ENCODE measurements around the gene CDK11B.

The CDK11B gene

DNA sequence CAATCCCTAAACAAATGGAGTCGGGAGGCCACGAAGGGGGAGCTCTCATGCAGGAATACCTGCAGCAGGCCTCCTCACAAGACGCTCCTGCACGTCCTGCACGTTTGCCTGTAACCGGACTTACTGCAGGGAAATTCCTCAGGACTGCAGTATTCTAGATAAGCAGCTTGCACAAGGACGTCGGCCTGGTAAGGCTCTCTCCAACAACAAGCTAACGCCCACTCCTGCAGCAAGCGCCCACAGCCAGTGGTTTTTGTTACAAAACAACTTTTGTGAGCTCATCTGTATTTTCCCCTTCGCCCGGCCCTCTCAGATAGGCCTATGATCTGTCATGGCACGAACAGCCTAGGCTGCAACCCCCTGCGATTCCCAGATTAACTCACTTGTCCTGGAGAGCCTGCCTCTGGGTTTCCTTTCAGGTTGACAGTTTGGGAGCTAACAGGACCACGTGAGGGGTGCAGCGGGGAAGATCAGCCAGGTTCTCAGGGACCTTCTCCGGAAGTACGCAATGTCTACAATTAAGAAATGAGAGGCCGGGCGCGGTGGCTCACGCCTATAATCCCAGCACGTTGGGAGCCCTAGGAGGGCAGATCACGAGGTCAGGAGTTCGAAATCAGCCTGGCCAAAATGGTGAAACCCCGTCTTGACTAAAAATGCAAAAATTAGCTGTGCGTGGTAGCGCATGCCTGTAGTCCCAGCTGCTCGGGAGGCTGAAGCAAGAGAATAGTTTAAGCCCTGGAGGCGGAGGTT lies 44.4 kb downstream of the CDK11B start:
- no peak for DNase-seq

DNA sequence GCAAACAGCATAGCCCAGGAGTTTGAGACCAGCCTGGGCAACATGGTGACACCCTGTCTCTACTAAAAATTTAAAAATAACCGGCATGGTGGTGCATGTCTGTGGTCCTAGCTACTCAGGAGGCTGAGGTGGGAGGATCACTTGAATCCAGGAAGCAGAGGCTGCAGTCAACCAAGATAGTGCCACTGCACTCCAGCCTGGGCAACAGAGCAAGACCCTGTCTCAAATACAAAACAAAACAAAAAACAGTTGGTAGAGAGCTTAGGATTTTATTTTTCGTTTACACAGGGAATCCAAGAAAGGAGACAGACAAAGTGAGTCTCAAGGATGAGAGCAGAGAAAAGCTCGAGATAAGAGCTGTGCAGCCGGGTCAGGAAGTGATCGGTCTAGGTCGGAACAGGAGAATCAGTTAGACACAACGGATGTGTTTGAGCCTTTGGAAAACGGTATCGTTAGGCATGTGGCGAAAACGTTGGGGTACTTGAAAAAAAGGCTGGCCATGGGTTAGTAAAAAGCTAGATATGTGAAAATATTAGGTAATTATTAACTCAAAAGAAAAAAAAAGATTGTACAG lies 45.2 kb downstream of the CDK11B start:
- no peak for DNase-seq

DNA sequence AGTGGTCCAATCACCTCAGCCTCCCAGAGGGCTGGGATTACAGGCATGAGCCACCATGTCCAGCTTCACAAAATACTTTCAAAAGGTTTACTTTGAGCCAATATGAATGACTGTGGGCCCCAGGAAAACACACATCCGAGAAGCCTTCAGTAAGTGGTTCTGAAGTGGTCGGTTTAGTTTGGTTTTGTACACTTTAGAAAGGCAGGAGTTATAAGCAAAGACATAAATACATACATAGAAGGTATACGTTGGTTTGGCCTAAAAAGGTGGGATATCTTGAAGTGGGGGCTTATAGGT lies 46.8 kb downstream of the CDK11B start:
- no peak for DNase-seq

DNA sequence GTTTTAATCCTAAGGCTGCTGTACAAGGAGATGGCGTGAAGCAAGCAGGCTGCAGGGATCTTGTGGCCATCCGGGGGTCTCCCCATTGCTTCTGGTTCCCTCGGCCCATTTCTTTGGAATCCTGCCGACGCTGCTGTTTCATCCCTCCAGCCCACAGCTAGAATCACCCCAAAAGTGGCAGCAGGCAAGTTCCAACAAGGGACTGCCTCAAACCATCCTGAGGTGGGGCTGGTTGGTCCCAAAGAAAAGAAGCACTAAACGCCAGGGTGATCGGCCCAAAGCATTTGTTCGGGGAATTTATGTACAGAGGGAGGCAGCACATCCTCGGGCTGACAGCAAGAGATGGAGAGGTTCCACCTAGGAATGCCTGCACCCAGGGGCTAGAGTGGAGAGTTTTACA lies 48.0 kb downstream of the CDK11B start:
- no peak for DNase-seq

DNA sequence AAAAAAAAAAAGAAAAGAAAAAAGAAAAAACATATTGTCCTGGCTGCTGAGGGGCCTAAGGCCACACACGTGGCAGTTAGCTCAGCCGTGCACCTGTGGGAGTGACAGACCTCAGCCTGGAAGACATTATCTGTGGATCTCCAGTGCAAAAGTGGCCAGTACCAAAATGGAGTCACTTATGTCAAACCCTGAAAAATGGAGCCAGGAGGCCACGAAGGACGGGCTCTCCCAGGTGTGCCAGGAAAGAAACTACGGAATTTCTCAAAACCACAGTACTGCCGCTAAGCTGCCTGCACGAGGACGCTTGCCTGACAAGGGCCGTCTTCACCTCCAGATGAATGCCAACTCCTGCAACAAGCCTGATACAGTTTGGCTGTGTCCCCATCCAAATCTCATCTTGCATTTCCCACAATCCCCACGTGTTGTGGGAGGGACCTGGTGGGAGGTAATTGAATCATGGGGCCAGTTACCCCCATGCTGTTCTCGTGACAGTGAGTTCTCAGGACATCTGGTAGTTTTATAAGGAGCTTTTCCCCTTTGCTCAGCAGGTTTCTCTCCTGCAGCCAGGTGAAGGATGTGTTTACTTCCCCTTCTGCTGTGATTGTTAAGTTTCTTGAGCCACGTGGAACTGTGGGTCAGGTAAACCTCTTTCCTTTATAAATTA lies 48.9 kb downstream of the CDK11B start:
- no peak for DNase-seq

DNA sequence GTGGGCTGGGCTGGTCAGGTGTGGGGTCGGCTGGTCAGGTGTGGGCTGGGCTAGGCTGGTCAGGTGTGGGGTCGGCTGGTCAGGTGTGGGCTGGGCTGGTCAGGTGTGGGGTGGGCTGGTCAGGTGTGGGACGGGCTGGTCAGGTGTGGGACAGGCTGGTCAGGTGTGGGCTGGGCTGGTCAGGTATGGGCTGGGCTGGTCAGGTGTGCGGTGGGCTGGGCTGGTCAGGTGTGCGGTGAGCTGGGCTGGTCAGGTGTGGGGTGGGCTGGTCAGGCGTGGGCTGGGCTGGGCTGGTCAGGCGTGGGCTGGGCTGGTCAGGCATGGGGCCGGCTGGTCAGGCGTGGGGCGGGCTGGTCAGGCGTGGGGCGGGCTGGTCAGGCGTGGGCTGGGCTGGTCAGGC lies 52.6 kb downstream of the CDK11B start:
- no peak for DNase-seq

DNA sequence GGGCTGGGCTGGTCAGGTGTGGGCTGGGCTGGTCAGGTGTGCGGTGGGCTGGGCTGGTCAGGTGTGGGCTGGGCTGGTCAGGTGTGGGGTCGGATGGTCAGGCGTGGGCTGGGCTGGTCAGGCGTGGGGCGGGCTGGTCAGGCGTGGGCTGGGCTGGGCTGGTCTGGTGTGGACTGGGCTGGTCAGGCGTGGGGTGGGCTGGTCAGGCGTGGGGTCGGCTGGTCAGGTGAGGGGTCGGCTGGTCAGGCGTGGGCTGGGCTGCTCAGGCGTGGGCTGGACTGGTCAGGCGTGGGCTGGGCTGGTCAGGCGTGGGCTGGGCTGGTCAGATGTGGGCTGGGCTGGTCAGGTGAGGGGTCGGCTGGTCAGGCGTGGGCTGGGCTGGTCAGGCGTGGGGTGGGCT lies 53.1 kb downstream of the CDK11B start:
- DNase-seq: no peak

DNA sequence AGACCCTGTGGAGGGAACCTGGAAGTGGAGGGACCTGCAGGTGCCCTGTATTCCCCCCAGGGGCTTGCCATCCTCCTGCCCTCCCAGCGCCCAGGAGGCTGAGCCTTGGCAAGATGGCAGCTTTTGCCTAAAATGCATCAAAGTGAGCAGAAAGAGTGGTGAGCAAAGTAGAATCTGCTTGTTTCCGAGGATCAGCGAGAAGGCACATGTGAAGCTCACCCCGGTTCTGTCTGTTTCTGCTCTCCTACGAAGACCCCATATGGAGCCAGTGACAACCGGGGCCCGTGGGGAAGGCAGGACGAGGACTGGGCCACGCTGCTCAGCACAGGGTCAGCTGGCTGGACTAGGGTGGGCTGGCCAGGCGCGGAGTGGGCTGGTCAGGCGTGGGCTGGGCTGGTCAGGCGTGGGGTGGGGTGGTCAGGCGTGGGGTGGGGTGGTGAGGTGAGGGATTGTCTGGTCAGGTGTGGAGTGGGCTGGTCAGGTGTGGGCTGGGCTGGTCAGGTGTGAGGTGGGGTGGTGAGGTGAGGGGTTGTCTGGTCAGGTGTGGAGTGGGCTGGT lies 53.7 kb downstream of the CDK11B start:
- no peak for DNase-seq

DNA sequence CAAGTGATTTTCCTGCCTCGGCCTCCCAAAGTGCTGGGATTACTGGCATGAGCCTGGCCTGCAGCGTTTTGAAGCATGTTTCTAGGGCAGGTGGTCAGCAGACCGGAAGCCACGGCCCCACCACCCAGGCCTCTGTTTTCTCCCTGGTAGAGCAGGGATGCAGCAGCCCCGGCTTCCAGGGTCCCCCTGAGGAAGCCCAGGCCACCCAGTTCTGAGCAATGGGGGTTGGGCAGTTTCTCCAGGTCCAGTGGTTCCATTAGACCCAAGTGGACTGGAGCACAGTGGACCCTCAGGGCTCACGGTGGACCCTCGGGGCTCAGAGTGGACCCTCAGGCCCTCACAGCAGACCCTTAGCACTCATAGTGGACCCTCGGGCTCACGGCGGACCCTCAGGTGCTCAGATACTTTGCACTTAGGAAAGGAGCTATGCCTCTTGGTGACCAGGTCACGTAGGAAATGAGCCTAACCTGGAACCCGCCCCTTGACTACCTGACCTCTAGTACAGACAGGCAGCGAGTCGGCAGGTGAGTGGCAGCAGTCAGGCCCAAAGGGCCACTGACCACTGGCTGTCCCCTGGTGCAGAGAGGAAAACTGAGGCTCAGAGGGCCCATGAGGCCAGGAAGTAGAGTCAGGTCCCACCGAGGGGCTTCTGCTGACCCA lies 54.3 kb downstream of the CDK11B start:
- no peak for DNase-seq

DNA sequence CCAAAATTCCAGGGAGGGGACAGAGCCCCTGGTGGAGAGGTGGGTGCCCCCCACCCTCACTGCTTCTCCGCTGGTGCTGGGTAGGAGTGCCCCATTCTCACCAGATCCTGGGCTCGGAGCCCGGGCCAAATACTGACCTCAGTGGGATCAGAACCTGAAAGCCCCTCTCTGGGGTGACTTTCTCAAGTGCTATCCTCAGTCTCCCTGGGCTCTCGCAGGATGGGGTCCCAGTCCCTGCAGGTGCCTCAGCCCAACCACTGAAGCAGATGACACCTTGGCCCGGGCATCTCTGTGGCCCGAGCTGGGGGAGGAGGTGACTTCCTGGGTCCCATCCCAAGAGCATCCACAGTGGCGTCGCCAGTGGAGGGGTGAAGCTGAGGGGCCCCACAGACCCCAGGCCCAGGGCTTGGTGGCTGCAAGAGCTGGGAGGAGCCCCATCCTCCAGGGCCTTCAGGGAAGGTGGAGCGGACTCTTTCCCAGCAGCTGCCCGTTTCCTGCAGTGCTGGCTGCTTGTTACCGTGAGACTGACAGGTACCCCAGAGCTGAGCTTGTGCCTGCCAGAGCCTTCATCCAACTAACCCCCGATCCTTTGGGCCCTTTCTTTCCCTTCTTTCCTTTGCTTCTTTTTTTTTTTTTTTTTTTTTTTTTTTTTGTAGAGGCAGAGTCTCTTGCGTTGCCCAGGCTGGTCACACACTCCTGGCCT lies 55.0 kb downstream of the CDK11B start:
- DNase-seq: no peak

DNA sequence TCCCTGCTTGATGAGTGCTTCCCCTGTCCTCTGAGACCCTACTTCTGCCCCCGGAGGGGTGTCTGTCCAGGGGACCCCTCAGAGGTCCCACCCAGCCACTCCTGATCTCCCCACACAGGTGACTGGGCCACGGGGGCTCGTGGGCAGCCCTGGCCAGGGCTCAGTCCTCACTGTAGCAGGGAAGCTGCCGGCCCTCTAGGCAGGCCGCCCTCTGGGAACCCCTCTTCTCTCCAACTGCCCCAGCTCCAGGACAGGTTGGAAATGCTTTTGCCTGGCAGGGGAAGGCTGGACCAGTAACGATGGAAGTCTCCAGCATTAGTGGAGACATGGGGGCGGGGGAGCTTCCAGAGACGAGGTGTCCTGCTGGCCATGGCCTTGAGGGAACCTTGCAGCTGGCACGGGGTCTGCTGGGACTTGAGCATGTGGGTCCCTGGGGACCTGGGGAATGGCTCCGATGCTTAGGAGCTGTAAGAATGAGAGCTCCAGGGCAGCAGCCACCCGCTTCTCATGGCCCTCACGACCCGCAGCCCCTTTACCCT lies 55.8 kb downstream of the CDK11B start:
- no peak for DNase-seq

DNA sequence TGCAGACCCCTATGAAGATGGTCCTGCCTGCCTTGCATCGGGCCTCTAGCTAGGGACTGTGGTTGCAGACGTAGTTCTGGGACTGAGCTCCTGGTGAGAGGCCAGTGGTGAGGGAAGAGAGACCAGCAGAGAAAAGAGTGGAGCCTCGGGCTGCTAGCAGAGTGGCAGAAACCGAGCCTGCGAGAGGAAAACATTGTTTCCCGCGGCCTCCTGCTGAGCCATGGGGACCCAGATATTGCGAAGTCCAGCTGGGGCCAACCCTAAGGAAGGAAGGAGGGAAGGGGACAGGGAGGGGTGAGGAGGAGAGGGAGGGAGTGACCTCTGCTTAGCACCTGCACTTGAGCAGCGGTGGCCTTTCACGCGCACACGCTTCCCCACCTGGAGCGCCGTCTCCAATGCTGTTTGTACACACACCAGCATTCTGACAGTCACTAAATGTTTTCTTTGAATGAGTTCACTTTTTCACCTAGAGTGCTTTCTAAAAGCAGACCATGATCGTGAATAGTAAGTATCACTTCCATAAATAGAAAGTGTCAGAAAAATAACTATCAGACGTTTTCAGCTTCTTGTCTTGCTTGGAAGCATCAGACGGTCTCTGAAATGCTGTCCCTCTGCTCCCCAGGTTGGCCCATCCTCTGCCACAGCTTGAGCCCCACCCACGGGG lies 56.4 kb downstream of the CDK11B start:
- DNase-seq: no peak

DNA sequence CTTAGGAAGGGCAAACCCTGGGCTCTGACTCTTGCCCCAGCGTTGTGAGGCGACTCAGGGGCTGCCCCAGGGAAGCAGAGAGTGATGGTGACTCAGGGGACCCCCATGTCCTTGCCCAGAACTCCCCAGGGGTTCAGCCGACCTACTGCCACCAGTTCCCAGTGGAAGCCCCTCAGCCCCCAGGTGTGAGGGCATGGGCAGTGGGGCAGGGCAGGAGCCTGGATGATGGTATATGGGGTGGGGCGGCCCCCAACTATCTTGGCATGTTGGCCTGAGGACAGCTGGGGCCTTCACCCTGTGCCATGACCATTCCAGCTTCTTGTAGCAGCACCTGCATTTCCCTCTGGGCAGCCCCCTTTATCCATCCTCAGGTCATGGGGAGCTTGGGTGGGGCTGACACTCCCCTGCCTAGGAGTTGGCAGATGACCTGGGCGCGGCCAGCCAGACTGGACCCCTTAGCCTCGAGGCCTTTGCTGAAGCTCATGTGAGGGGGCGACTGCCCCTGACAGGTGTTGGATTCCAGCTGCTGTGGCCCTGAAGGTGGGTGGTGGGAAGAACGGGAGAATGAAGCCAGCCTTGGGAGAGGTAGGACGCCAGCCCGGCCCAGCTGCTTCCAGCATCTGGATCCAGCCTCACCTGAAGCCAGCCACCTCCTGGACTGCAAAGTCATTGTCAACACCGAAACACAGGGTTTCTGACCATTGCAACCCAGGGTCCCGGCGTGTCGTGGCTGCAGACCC lies 57.1 kb downstream of the CDK11B start:
- DNase-seq: no peak

DNA sequence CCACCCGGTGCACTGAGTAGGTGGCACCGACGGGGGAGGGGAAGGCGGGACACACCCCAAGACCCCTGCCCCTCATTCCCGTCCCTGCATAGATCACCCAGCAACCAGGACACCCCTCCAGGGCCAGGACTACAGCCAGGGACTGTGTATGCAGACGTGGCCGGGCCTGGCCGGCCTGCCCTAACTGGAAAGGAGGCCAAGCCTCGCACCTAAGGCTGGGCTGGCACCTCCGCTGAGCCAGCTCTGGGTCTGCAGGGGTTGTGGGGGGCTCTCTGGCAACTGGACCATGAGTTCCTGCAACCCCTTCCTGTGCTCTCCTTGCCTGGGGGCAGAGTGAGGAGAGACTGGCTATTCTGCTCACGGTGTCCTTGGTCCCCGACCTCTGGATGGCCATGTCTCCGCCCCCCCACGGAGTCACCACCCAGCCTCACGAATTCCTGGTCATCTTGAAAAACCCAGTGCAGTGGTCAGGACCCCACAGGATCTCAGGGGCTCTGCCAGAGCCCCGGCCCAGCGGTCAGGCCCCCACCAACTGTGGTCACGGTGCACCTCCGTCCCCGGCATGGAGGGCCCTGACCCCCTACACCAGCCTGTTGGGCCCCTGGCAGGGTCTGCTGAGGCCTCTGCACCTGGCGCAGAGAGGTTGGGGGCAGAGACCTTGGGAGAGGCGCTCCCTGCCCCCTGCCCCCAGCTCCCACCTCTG lies 57.8 kb downstream of the CDK11B start:
- no peak for DNase-seq

DNA sequence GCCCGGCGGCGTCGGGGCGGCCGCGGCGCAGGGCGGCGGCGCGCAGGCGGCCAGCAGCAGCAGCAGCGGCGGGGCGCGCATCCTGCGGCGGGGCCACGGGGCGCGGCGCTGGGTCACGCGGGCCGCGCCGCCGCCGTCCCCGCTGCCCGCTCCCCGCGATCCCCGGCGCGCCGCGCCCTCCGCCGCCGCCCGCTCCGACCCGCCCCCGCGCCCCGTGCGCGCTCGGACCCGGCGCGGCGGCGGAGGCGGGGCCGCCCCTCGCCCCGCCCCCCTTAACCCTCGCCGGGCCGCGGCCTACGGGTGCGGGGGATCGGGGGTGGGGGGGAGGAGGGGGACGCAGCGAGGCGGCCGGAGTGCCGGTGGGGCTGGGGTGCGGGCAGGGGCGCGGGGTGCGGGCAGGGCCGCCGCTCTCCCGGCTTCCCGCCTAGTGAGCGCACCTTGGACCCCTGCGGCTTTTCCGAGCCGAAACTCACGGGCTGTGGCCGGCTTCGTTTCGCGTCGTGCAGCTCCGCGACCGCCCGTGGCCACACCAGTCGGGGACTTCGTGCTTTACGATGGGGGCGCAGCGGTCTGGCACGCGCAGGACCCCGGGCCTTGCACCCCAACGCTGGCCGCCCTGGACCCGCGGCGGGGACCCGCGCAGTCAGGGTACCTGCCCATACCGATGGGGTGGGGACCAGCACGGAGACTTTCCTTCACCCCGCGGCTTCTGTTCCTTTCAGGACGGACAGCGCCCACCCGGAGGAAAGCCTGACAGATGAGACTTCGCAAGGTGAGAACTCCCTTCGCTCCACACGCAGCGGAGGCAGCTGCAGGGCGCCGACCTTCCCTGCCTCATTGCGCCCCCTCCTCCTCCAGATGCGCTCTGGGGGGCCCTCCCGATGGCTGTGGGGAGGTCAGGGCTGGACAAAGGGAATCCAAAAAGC lies 58.6 kb downstream of the CDK11B start, which contains the start of gene FNDC10:
Gene FNDC10 (minus strand): TSS at position 201 of the 926 bp plus-strand sequence. CDS start 120 bp downstream, at position 81.
- no peak for DNase-seq

DNA sequence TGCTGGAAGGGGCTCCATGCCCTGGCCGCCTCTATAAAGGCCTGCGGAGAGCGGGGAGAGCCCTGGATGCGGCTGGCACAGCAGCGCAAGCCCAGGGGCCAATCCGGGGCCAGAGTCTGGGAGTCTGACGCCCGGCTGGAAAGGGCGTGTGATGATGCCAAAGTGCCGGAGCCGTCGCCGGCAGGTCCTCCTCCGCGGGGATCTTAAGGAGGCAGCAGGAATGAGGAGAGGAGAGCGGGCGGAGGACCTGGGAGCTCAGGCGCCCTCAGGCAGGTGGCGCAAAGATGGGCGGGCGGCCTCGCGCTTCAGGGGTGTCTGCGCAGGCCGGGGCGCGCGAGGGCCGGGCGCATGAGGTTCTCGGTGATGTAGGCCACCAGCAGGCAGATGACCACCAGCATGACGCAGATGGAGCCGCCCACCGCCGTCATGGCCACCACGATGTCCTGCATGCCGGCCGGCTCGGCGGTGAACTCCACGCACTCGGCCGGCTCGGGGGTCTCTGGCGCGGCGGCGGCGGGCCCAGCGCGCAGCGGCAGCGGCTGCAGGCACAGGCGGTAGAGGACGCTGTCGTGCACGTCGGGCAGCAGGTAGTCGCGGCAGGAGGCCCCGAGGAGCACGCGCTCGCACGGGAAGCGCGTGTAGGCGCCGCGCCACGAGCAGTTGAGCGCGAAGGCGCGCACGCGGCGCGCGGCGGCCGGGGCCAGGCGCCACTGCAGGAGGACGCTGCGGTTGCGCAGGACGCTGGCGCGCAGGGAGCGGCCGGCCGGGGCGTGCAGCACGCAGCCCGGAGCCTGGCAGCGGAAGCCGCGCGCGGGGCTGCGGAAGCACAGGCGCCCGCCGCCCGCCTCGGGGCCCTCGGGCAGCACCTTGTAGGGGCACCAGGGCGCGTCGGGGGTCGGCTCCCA lies 59.5 kb downstream of the CDK11B start:
- DNase-seq: no peak

DNA sequence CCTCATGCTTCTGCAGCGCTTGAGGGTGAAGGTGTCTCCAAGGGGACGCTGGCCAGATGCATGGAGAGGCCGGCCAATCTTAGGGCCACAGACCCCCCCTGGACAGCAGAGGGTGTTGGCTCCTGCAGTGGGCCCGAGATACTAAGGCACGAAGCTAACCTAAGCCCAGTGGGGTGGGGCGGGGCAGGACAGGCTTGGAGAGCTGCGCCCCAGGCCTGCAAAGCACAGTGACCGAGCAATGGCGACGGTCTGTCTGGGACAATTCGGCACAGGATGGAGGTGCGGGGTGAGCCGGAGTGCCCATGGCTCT lies 60.1 kb downstream of the CDK11B start:
- DNase-seq: no peak

DNA sequence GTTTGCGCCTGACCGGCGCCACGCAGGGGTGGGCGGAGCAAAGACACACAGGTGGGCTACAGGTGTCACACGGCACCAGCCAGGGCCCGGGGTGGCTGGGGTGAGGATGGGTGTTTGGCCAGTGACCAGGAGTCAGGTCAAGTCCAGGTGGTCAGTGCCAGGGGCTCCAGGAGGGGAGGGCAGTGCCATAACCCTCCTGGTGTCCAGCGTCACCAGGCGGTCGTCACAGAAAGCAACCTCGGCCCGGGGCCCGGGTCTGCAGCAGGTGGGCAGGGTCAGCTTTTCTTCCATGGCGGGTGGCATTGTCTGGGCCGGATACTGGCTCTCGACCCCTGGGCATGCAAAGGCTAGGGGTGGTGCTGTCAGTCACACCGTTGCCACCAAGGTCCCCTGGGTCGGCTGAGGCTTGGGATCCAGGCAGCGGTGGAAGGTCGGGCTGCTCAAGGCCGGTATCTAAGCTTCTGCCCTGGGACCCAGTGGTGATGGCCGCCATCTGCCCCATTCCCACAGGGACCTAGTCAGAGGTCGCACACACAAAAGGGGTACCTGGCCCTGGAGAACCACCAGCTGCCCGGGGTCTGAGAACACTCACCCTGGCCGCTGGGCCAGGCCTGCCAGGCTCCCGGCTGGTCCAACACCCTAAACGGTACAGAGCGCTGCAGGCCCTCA lies 60.6 kb downstream of the CDK11B start:
- DNase-seq: no peak
